Omental fat pad (tissue), 4 donors: ENCODE results near the gene ARFGAP2. TPM values are rescaled to one million over a fixed set of nuclear protein-coding genes. Genes with fewer than 3 reads are reported as not detected.

Experiments used
- ATAC-seq: fragments of 150-250 bp; one replicate; pipeline ENCODE4 v1.9.1; 2016; ENCODE audit warnings: mild to moderate bottlenecking, moderate library complexity; ENCODE audit not compliant: low FRiP score
- DNase-seq: peaks from one replicate; pipeline ENCODE4 v3.0.0-alpha.2; 2019; ENCODE audit warnings: low spot score
- CTCF ChIP-seq, 3 donors: fragments of 450-650 bp; IDR thresholded peaks; one replicate each; pipeline ENCODE4 v1.5.1; 2016 to 2017; ENCODE audit warnings: antibody characterized with exemption in 3 of 3, mild to moderate bottlenecking in 3 of 3, moderate library complexity in 2 of 3
- total RNA-seq, 4 donors: library from RNA; depleted of rRNA; stranded (reverse); fragments of >200 nt; gene quantifications; one replicate each; pipeline ENCODE4 v1.1.0, GENCODE V29; 2016

The ARFGAP2 gene
- total RNA-seq, 4 donors from 2014 or later, result 82.3 to 179 (median 108) TPM

- no peak for ATAC-seq
Observed at GRCh38 chr11:47178316-47178715, 1.6 kb upstream of the ARFGAP2 start.

GRCh38 chr11:47177846-47178245, 1.2 kb upstream of the ARFGAP2 start:
- ATAC-seq (no peak), DNase-seq (no peak)
- TF ChIP-seq CTCF (IDR thresholded peaks at IDR 0.05), result no peak

More at GRCh38 chr11:47178316-47178715, 1.6 kb upstream of the ARFGAP2 start:
- DNase-seq, result no peak
- no peak for TF ChIP-seq CTCF (IDR thresholded peaks at IDR 0.05)

GRCh38 chr11:47177229-47177845, 658 bp upstream of the ARFGAP2 start:
- DNase-seq (no peak), ATAC-seq (peak; percentile 73)

GRCh38 chr11:47175746-47176327, 842 bp downstream of the ARFGAP2 start:
- no peak for TF ChIP-seq CTCF (IDR thresholded peaks at IDR 0.05)
- ATAC-seq (no peak), DNase-seq (no peak)

More at GRCh38 chr11:47177229-47177845, 658 bp upstream of the ARFGAP2 start:
- peak in 2 of 3 donors; percentile 31 to 39 for TF ChIP-seq CTCF (IDR thresholded peaks at IDR 0.05)

- TF ChIP-seq CTCF (IDR thresholded peaks at IDR 0.05), result no peak
- no peak for ATAC-seq
- no peak for DNase-seq
Observed at GRCh38 chr11:47172740-47173336, 3.8 kb downstream of the ARFGAP2 start.

- DNase-seq, result no peak
- TF ChIP-seq CTCF (IDR thresholded peaks at IDR 0.05), result no peak
- ATAC-seq, result no peak
Observed at GRCh38 chr11:47171856-47172255, 4.8 kb downstream of the ARFGAP2 start.
